ENCODE results near the gene RNF4.

GRCh38 chr4:2560167-2560566 is 91.3 kb downstream of the RNF4 start:
- TF ChIP-seq EZH2 (IDR thresholded peaks at IDR 0.05; ENCODE audit: low read length, missing control alignments): no peak
- no peak for TF ChIP-seq CTCF (conservative IDR thresholded peaks at IDR 0.05 in 1 of 2, IDR thresholded peaks at IDR 0.05 in 1 of 2; ENCODE audit: low read depth in 1 of 2, low read length in 2 of 2)

Measured in fibroblast of lung (primary cell).